BE2C (cell line): Measurements from ENCODE around the gene GATAD2A.

ENCODE experiments used
- DNase-seq: peaks from one replicate; pipeline ENCODE4 v3.0.0-alpha.2; 2020
- H3K27me3 ChIP-seq: fragments of 250-450 bp; sonication (Bioruptor Pico); 2 replicates; pipeline ENCODE4 v1.5.1; 2020; ENCODE audit warnings: mild to moderate bottlenecking
- H3K36me3 ChIP-seq: fragments of 250-450 bp; sonication (Bioruptor Pico); 2 replicates; pipeline ENCODE4 v1.5.1; 2020; ENCODE audit warnings: mild to moderate bottlenecking
- H3K4me1 ChIP-seq: fragments of 250-450 bp; sonication (Bioruptor Pico); 2 replicates; pipeline ENCODE4 v1.5.1; 2020
- H3K4me3 ChIP-seq: 2 replicates; pipeline ENCODE4 v1.5.1; 2011; ENCODE audit warnings: low read depth, low read length
- H3K9me3 ChIP-seq: fragments of 250-450 bp; sonication (Bioruptor Pico); 2 replicates; pipeline ENCODE4 v1.5.1; 2020
- TF ChIP-seq, protein P1 (sequence below): IDR thresholded peaks from 2 replicates; pipeline ENCODE4 v1.5.1; 2012; ENCODE audit warnings: mild to moderate bottlenecking, low read depth, low read length

The GATAD2A gene

DNA sequence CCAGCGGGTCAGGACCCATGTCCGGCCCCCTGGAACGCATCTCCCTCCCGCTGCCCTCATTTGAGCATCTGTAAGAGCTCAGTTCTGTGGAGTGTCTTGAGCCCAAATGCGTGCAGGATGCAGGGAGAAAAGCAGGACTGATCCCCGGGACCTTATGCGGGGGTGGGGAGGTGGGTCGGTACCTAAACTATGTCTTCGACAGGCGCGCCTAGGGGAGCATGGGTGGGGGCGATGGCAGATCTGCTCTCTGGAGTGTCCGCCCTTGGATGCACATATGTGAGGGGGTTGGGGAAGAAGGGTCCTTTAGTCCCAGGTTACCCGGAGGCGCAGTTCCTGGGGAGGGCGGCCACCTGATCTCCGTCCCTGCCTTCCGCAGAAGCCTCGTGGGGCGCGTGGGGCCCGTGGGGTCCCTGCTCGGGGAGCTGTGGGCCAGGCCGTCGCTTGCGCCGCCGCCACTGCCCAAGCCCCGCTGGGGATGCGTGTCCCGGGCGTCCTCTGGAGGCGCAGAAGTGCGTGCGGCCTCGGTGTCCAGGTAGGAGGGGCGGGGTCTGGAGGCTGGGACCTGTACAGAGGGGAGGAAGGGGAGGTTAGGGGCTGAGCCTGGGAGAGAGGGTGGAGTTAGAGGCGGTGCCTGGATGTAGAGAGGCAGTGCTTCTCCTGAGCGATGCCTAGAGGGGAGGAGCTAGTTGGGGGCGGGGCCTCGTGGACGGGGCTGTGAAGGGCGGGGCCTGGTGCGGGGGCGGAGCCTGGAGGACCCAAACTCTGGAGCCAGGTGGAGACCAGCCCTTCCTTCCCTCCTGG lies 135.4 kb downstream of the GATAD2A start:
- Histone ChIP-seq H3K4me3 (no peak overlapping the region), H3K27me3 (peaks cover 14% of the 10 kb centered on the region), H3K4me1 (no peaks in the 10 kb centered on the region), H3K9me3 (peaks cover 3% of the 10 kb centered on the region), H3K36me3 (no peaks in the 10 kb centered on the region)
- TF ChIP-seq, protein P1, sequence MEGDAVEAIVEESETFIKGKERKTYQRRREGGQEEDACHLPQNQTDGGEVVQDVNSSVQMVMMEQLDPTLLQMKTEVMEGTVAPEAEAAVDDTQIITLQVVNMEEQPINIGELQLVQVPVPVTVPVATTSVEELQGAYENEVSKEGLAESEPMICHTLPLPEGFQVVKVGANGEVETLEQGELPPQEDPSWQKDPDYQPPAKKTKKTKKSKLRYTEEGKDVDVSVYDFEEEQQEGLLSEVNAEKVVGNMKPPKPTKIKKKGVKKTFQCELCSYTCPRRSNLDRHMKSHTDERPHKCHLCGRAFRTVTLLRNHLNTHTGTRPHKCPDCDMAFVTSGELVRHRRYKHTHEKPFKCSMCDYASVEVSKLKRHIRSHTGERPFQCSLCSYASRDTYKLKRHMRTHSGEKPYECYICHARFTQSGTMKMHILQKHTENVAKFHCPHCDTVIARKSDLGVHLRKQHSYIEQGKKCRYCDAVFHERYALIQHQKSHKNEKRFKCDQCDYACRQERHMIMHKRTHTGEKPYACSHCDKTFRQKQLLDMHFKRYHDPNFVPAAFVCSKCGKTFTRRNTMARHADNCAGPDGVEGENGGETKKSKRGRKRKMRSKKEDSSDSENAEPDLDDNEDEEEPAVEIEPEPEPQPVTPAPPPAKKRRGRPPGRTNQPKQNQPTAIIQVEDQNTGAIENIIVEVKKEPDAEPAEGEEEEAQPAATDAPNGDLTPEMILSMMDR = no peak
- DNase-seq = peak; percentile 59

DNA sequence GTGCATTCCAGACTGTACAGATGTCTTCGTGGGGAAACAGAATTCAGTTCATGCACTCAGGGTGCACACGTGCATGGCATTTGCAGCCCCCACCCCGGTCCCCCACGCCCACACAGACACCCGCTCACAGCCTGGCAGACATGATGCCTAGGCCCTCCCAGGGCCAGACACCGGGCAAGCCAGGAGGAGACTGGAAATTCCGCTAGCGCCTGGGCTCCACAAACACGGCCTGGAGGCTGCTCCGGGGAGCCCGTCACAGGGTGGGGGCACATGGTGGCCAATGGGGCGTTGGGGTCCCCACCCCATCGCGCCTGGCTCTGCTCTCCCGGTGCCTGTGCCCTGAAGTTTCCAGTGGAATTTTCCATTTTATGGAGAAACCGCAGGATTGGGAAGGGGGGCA lies 136.1 kb downstream of the GATAD2A start:
- Histone ChIP-seq H3K4me1 (no peaks in the 10 kb centered on the region), H3K4me3 (no peak overlapping the region), H3K27me3 (peaks cover 14% of the 10 kb centered on the region), H3K9me3 (peaks cover 3% of the 10 kb centered on the region), H3K36me3 (no peaks in the 10 kb centered on the region)
- TF ChIP-seq, protein P1 = no peak
- DNase-seq = no peak

DNA sequence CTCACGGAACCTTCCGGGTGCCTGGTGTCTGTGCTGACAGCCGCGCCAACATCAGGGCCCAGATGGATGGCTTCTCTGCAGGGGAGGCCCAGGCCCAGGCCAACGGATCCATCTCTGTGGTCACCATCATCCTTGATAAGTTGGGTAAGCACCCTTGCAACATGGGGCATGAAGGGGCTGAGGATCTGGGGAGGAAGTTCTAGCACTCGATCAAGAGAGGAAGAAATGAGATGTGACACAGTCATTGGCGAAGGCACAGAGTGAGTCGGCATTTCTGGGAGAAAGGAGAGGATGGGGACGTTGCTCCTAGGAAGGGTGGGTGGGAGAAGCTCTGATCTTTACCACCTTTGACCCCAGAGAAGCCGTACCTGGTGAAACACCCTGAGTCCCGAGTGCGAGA lies 137.0 kb downstream of the GATAD2A start:
- peaks cover 11% of the 10 kb centered on the region for H3K27me3 ChIP-seq
- H3K36me3 ChIP-seq = no peaks in the 10 kb centered on the region
- DNase-seq = no peak
- no peak overlapping the region for H3K4me3 ChIP-seq
- TF ChIP-seq, protein P1 = no peak
- H3K4me1 ChIP-seq = no peaks in the 10 kb centered on the region
- peaks cover 3% of the 10 kb centered on the region for H3K9me3 ChIP-seq

DNA sequence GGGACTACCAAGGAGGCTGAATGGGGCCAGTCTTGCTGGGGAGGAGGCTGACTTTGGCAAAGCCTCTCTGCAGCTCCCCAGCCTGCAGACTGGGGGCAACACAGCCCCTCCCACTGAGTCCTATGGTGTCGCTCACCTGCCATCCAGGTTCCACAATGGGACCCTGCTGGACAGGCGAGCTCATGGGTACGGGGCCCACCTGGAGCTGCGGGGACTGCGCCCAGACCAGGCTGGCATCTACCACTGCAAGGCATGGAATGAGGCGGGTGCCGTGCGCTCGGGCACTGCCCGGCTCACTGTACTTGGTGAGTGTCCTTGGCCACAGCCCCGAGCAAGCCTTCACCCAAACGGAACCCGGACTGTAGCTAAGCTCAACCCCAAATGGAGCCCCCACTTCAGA lies 137.6 kb downstream of the GATAD2A start:
- peaks cover 5% of the 10 kb centered on the region for H3K27me3 ChIP-seq
- TF ChIP-seq, protein P1 = no peak
- no peaks in the 10 kb centered on the region for H3K4me1 ChIP-seq
- no peak overlapping the region for H3K4me3 ChIP-seq
- no peak for DNase-seq
- peaks cover 3% of the 10 kb centered on the region for H3K9me3 ChIP-seq
- no peaks in the 10 kb centered on the region for H3K36me3 ChIP-seq

DNA sequence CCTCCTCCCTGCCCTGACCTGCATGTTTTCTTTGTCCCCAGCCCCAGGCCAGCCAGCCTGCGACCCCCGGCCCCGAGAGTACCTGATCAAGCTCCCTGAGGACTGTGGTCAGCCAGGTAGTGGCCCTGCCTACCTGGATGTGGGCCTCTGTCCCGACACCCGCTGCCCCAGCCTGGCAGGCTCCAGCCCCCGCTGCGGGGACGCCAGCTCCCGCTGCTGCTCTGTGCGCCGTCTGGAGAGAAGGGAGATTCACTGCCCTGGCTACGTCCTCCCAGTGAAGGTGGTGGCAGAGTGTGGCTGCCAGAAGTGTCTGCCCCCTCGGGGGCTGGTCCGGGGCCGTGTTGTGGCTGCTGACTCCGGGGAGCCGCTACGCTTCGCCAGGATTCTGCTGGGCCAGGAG lies 138.2 kb downstream of the GATAD2A start:
- Histone ChIP-seq H3K9me3 (peaks cover 3% of the 10 kb centered on the region), H3K4me1 (no peaks in the 10 kb centered on the region), H3K36me3 (no peaks in the 10 kb centered on the region), H3K4me3 (no peak overlapping the region), H3K27me3 (no peaks in the 10 kb centered on the region; the same call in none of the 2 replicates)
- DNase-seq = no peak
- TF ChIP-seq, protein P1 = no peak

DNA sequence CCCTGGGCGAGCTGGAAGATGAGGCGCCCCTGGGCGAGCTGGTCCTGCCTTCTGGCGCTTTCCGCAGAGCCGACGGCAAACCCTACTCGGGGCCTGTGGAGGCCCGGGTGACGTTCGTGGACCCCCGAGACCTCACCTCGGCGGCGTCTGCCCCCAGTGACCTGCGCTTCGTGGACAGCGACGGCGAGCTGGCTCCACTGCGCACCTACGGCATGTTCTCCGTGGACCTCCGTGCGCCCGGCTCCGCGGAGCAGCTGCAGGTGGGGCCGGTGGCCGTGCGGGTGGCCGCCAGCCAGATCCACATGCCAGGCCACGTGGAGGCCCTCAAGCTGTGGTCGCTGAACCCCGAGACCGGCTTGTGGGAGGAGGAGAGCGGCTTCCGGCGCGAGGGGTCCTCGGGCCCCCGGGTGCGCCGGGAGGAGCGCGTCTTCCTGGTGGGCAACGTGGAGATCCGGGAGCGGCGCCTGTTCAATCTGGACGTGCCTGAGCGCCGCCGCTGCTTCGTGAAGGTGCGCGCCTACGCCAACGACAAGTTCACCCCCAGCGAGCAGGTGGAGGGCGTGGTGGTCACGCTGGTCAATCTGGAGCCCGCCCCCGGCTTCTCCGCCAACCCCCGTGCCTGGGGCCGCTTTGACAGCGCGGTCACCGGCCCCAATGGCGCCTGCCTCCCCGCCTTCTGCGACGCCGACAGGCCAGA lies 138.9 kb downstream of the GATAD2A start:
- H3K36me3 ChIP-seq = no peaks in the 10 kb centered on the region
- peaks cover 3% of the 10 kb centered on the region for H3K9me3 ChIP-seq
- H3K27me3 ChIP-seq = no peaks in the 10 kb centered on the region
- H3K4me1 ChIP-seq = no peaks in the 10 kb centered on the region
- no peak overlapping the region for H3K4me3 ChIP-seq
- TF ChIP-seq, protein P1 = no peak
- no peak for DNase-seq
